ENCODE measurements around the gene AHDC1. TPM values are rescaled to one million over a fixed set of nuclear protein-coding genes. Genes with fewer than 3 reads are reported as not detected.

The AHDC1 gene
- total RNA-seq, 2 experiments from 2014 or later = 6.5 to 13.8 TPM

DNA sequence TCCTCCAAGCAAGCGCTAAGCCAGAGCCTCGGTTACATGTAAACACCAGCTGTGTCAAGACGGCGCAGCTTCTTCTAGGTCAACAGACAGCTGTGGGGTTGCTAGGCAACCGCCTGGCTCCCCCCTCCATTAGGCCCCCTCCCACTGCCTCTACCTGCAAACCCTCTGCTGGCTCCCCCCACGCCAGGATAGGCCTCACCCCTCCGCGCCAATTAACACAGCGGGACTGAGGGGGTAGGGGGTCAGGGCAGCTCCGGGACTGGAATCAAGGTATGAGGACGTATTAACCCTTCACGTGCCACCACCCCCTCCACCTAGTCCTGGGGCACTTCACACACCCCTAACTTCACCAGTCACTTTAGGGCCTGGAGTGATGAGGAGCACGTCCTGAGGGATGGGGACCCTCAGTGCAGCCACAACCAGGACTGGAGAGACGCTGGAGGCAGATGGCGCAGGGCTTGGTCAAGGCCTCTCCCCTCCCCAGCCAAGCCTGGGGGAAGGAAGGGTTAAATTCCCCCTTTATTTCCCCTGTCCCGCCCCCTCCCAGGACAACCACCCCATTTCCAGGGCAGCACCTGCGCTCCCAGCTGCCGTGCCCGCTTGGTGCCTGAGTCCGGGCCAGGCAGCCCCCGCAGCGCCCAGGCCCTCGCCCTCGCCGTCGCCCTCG lies 76.6 kb downstream of the AHDC1 start:
- CTCF ChIA-PET (ENCODE audit: unreplicated experiment) = no interaction called here
- peak overlapping the region; percentile 60 for H3K4me3 ChIP-seq (ENCODE audit: low read depth, low read length, poor library complexity, severe bottlenecking)
- peak overlapping the region; percentile 79 for H3K4me2 ChIP-seq (ENCODE audit: low read length)
- intact Hi-C loops (cut with micrococcal nuclease; ENCODE audit: unreplicated experiment) = loop anchor here (5.0 kb wide), 1 partner anchor 110 kb away; no protein-coding TSS in a partner anchor
- peak; percentile 97 for DNase-seq (ENCODE audit: low spot score)
- TF ChIP-seq CTCF (conservative IDR thresholded peaks at IDR 0.05; ENCODE audit: low read length) = no peak
- TF ChIP-seq EZH2phosphoT487 (IDR thresholded peaks at IDR 0.05; ENCODE audit: borderline replicate concordance, low read depth, low read length) = no peak
- no TSS peak for BruUV-seq (replicated peaks)
- no peaks in the 10 kb centered on the region for H3K36me3 ChIP-seq (ENCODE audit: insufficient read depth, low read length)
- H3K27ac ChIP-seq (ENCODE audit: low read depth, low read length, poor library complexity, severe bottlenecking) = peak overlapping the region; percentile 74
- POLR2A ChIA-PET = interaction anchor here (0.6 kb wide), 1 partner anchor 63 kb away, joined by 3 read pairs; no protein-coding TSS in a partner anchor
- no peak overlapping the region; the same call in 1 of the 2 replicates for H2AFZ ChIP-seq (ENCODE audit: low read length)
- H3K9me2 ChIP-seq (ENCODE audit: insufficient read depth, low read length) = no peaks in the 10 kb centered on the region
- H3K79me2 ChIP-seq (ENCODE audit: insufficient read depth, low read depth, low read length) = no peaks in the 10 kb centered on the region; the same call in 1 of the 2 replicates
- H3K4me1 ChIP-seq (ENCODE audit: insufficient read depth, low read length, poor library complexity, severe bottlenecking) = peaks cover 65% of the 10 kb centered on the region
- no peaks in the 10 kb centered on the region for H4K20me1 ChIP-seq (ENCODE audit: insufficient read depth, low read length)
- no peaks in the 10 kb centered on the region for H3K9me3 ChIP-seq (ENCODE audit: low read length)

DNA sequence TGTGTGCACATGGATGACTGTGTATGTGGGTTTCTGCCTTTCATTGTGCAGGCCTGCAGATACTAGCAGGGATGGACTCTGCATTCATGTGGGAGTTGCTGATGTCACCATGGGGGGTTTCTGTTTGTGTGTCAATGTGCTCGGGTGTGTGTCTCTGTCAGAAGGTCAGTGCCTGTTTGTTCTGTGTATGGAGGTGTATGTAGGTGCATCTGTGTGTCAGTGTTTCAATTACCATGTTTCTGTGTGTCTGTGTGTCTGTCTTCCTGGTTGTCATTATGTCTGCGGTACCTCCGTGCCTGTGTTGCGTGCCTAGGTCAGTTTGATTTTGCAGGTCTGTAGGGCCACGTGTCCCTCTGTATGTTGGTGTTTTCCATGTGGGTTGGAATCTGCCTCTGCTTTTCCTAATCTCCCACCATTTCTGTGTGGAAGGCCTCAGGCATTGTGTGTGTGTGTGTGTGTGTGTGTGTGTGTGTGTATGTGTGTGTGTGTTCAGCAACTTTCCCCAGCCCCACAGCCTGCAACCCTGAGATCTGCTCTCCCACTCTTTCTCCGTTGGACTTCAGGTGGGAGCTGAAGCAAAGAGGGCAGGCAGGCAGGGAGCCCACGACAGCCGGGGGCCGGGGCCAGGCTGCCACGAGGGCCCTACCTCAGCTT lies 77.2 kb downstream of the AHDC1 start:
- H3K4me3 ChIP-seq (ENCODE audit: low read depth, low read length, poor library complexity, severe bottlenecking) = peak overlapping the region; percentile 60
- TF ChIP-seq CTCF (conservative IDR thresholded peaks at IDR 0.05; ENCODE audit: low read length) = no peak
- no peak for TF ChIP-seq EZH2phosphoT487 (IDR thresholded peaks at IDR 0.05; ENCODE audit: borderline replicate concordance, low read depth, low read length)
- no peaks in the 10 kb centered on the region for H4K20me1 ChIP-seq (ENCODE audit: insufficient read depth, low read length)
- no peaks in the 10 kb centered on the region for H3K36me3 ChIP-seq (ENCODE audit: insufficient read depth, low read length)
- no TSS peak for BruUV-seq (replicated peaks)
- intact Hi-C loops (cut with micrococcal nuclease; ENCODE audit: unreplicated experiment) = loop anchor here (5.0 kb wide), 1 partner anchor 109 kb away; no protein-coding TSS in a partner anchor
- CTCF ChIA-PET (ENCODE audit: unreplicated experiment) = interaction anchor here (1.1 kb wide), 1 partner anchor 110 kb away, joined by 3 read pairs; no protein-coding TSS in a partner anchor
- POLR2A ChIA-PET = interaction anchor here (0.6 to 1.5 kb wide), 5 partner anchors 10 to 90 kb away, joined by 3 to 5 read pairs (median 4); no protein-coding TSS in a partner anchor
- peak; percentile 26 for DNase-seq (ENCODE audit: low spot score)
- peak overlapping the region; percentile 74 for H3K27ac ChIP-seq (ENCODE audit: low read depth, low read length, poor library complexity, severe bottlenecking)
- H3K79me2 ChIP-seq (ENCODE audit: insufficient read depth, low read depth, low read length) = no peaks in the 10 kb centered on the region; the same call in 1 of the 2 replicates
- H3K4me1 ChIP-seq (ENCODE audit: insufficient read depth, low read length, poor library complexity, severe bottlenecking) = peaks cover 65% of the 10 kb centered on the region
- peak overlapping the region; percentile 11; the same call in 1 of the 2 replicates for H2AFZ ChIP-seq (ENCODE audit: low read length)
- peak overlapping the region; percentile 79 for H3K4me2 ChIP-seq (ENCODE audit: low read length)
- no peaks in the 10 kb centered on the region for H3K9me3 ChIP-seq (ENCODE audit: low read length)
- no peaks in the 10 kb centered on the region for H3K9me2 ChIP-seq (ENCODE audit: insufficient read depth, low read length)
